HCT116 (cell line): ENCODE measurements around the gene SFT2D2.

Source experiments
- CEBPB ChIP-seq: IDR thresholded peaks from 2 replicates; pipeline ENCODE4 v1.6.1; 2012; ENCODE audit warnings: low read depth
- EGR1 ChIP-seq: IDR thresholded peaks from 2 replicates; pipeline ENCODE4 v1.6.1; 2012; ENCODE audit warnings: low read depth
- EZH2 ChIP-seq: fragments of 200-600 bp; sonication (generic); IDR thresholded peaks from 2 replicates; pipeline ENCODE4 v1.6.1; 2017; ENCODE audit warnings: antibody characterized with exemption, mixed run types
- JUND ChIP-seq: IDR thresholded peaks from 2 replicates; pipeline ENCODE4 v1.6.1; 2012
- POLR2A ChIP-seq: IDR thresholded peaks from 2 replicates; pipeline ENCODE4 v1.7.0; 2011; ENCODE audit warnings: borderline replicate concordance; ENCODE audit not compliant: insufficient read depth, insufficient read length; ENCODE audit errors: extremely low read depth
- POLR2AphosphoS5 ChIP-seq: IDR thresholded peaks from 2 replicates; pipeline ENCODE4 v1.6.1; 2011; ENCODE audit warnings: mild to moderate bottlenecking, low read depth, low read length, moderate library complexity
- RAD21 ChIP-seq: IDR thresholded peaks from 2 replicates; pipeline ENCODE4 v1.6.1; 2012; ENCODE audit warnings: low read depth, mild to moderate bottlenecking
- ZFX ChIP-seq: fragments of 450-650 bp; IDR thresholded peaks from 2 replicates; pipeline ENCODE4 v1.6.1; 2017
- TF ChIP-seq, protein P1 (sequence below): IDR thresholded peaks from 2 replicates; pipeline ENCODE4 v1.6.1; 2012
- TF ChIP-seq, protein P2 (sequence below), 3 experiments: fragments of 200-600 bp in 1 of 3; sonication (generic) in 1 of 3; IDR thresholded peaks in 2 of 3; conservative IDR thresholded peaks in 1 of 3; 2 replicates each; pipeline ENCODE4 v1.5.1; 2012 to 2017; ENCODE audit warnings: low read depth in 2 of 3, low read length in 2 of 3, antibody characterized with exemption in 1 of 3, borderline replicate concordance in 1 of 3, control low read depth in 1 of 3, mild to moderate bottlenecking in 1 of 3, mixed read lengths in 1 of 3, mixed run types in 1 of 3, moderate library complexity in 1 of 3; ENCODE audit not compliant: insufficient read depth in 1 of 3
- TF ChIP-seq, protein P3 (sequence below): IDR thresholded peaks from 2 replicates; pipeline ENCODE4 v1.6.1; 2012; ENCODE audit warnings: low read depth

DNA sequence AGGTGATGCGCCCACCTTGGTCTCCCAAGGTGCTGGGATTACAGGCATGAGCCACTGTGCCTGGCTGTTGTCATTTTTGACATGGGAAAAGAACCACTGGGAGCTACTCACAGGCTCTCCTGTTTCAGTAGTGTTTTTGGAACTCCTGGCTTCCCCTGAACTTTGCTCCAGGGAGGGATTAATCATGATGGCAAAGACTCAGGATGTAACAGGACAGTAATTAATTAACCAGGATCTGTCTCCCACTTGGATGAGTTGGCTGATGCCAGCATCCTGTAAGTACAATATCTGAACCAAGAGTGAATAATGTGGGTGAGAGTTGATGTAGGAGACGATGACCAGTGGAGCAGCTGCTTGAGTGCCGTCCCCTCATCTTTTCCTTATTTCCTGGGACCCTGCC, 4.9 kb downstream of the SFT2D2 start:
- TF ChIP-seq JUND (no peak), POLR2AphosphoS5 (no peak), EZH2 (no peak), POLR2A (no peak), EGR1 (no peak), CEBPB (no peak), RAD21 (no peak), ZFX (no peak)
- TF ChIP-seq, protein P1, sequence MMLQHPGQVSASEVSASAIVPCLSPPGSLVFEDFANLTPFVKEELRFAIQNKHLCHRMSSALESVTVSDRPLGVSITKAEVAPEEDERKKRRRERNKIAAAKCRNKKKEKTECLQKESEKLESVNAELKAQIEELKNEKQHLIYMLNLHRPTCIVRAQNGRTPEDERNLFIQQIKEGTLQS = no peak
- TF ChIP-seq, protein P2, sequence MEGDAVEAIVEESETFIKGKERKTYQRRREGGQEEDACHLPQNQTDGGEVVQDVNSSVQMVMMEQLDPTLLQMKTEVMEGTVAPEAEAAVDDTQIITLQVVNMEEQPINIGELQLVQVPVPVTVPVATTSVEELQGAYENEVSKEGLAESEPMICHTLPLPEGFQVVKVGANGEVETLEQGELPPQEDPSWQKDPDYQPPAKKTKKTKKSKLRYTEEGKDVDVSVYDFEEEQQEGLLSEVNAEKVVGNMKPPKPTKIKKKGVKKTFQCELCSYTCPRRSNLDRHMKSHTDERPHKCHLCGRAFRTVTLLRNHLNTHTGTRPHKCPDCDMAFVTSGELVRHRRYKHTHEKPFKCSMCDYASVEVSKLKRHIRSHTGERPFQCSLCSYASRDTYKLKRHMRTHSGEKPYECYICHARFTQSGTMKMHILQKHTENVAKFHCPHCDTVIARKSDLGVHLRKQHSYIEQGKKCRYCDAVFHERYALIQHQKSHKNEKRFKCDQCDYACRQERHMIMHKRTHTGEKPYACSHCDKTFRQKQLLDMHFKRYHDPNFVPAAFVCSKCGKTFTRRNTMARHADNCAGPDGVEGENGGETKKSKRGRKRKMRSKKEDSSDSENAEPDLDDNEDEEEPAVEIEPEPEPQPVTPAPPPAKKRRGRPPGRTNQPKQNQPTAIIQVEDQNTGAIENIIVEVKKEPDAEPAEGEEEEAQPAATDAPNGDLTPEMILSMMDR (IDR thresholded peaks at IDR 0.05 in 2 of 3, conservative IDR thresholded peaks at IDR 0.05 in 1 of 3; ENCODE audit: borderline replicate concordance in 1 of 3, insufficient read depth in 1 of 3, low read depth in 2 of 3, low read length in 2 of 3) = no peak
- TF ChIP-seq, protein P3, sequence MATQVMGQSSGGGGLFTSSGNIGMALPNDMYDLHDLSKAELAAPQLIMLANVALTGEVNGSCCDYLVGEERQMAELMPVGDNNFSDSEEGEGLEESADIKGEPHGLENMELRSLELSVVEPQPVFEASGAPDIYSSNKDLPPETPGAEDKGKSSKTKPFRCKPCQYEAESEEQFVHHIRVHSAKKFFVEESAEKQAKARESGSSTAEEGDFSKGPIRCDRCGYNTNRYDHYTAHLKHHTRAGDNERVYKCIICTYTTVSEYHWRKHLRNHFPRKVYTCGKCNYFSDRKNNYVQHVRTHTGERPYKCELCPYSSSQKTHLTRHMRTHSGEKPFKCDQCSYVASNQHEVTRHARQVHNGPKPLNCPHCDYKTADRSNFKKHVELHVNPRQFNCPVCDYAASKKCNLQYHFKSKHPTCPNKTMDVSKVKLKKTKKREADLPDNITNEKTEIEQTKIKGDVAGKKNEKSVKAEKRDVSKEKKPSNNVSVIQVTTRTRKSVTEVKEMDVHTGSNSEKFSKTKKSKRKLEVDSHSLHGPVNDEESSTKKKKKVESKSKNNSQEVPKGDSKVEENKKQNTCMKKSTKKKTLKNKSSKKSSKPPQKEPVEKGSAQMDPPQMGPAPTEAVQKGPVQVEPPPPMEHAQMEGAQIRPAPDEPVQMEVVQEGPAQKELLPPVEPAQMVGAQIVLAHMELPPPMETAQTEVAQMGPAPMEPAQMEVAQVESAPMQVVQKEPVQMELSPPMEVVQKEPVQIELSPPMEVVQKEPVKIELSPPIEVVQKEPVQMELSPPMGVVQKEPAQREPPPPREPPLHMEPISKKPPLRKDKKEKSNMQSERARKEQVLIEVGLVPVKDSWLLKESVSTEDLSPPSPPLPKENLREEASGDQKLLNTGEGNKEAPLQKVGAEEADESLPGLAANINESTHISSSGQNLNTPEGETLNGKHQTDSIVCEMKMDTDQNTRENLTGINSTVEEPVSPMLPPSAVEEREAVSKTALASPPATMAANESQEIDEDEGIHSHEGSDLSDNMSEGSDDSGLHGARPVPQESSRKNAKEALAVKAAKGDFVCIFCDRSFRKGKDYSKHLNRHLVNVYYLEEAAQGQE = no peak
